ENCODE data around the gene UFD1. TPM values are rescaled to one million over a fixed set of nuclear protein-coding genes. Genes with fewer than 3 reads are reported as not detected.

UFD1 gene
- total and polyA plus RNA-seq, 11 donors = 28.7 to 80.5 (median 43.0) TPM

DNA sequence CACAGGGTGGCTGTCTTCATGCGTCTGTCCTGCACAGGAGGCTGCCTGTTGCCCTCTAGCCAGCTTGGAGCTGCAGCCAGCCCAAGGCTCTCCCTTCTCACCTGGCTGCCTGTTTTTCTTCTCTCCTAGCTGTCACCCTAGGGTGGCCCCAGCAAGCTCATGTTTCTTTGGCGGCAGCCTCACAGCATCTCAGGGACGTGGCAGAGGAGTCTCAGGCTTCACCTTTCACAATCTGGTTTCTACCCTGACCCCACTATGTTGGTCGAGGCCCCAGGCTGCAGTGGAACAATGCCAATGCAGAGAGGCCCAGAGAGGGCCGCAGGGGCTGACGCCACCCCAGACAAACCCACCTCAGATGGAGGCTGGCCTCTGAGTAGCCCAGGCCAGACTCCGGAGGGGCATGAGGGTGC, 47.7 kb upstream of the UFD1 start:
- ATAC-seq (no peak), DNase-seq (no peak)
- Histone ChIP-seq H3K27me3 (peaks cover 9 to 35% (median 20%) of the 10 kb centered on the region in 9 donors), H3K4me1 (peaks cover 5 to 63% (median 32%) of the 10 kb centered on the region in 12 donors), H3K4me3 (no peak overlapping the region), H3K36me3 (peaks cover 0 to 7% (median 0%) of the 10 kb centered on the region in 9 donors), H3K27ac (peak overlapping the region in 7 of 12 donors; percentile 5 to 97 (median 26)), H3K9me3 (no peaks in the 10 kb centered on the region)
- intact Hi-C loops (cut with DNase I) = loop anchor here in 6 of 10 donors (2.0 to 10.0 kb wide), 3 partner anchors 40 to 98 kb away; no protein-coding TSS in a partner anchor
- 87 to 92% (median 89%) methylated on average over 4 to 7 of the region's 7 CpGs for WGBS, 4 donors
- TF ChIP-seq, protein P1, sequence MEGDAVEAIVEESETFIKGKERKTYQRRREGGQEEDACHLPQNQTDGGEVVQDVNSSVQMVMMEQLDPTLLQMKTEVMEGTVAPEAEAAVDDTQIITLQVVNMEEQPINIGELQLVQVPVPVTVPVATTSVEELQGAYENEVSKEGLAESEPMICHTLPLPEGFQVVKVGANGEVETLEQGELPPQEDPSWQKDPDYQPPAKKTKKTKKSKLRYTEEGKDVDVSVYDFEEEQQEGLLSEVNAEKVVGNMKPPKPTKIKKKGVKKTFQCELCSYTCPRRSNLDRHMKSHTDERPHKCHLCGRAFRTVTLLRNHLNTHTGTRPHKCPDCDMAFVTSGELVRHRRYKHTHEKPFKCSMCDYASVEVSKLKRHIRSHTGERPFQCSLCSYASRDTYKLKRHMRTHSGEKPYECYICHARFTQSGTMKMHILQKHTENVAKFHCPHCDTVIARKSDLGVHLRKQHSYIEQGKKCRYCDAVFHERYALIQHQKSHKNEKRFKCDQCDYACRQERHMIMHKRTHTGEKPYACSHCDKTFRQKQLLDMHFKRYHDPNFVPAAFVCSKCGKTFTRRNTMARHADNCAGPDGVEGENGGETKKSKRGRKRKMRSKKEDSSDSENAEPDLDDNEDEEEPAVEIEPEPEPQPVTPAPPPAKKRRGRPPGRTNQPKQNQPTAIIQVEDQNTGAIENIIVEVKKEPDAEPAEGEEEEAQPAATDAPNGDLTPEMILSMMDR (IDR thresholded peaks at IDR 0.05) = no peak
- no peak for TF ChIP-seq POLR2A (IDR thresholded peaks at IDR 0.05)

DNA sequence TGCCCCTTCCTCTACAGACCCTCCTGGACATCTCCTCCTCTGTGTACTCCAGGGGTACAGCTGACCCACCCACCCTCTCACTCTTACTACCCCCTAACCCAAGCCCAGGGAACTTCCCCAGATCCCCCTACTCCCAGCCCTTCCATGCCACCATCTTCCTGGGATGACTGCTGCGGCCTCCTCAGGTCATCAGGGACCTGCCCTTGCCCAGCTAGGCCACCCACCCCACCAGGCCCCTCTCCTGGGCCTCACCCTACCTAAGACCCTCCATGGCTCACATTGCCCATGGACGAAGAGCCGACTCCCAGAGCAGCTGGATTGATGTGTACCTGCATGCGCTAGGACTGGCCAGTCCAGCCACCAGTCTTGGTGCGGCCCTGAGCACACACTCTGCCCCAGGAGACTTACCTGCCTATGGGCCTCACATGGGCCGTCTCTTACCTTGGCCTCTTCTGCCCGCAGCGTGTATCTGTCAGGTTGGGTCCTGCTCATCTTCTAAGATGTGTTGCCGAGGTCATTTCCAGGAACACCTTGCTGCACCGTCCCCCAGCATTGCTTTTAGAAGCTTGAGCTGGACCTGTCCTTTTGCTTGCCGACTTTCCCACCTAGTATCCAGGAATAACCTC, 47.2 kb upstream of the UFD1 start:
- WGBS, 4 donors = 96 to 97% (median 96%) methylated on average over 11 of the region's 11 CpGs
- DNase-seq = no peak

DNA sequence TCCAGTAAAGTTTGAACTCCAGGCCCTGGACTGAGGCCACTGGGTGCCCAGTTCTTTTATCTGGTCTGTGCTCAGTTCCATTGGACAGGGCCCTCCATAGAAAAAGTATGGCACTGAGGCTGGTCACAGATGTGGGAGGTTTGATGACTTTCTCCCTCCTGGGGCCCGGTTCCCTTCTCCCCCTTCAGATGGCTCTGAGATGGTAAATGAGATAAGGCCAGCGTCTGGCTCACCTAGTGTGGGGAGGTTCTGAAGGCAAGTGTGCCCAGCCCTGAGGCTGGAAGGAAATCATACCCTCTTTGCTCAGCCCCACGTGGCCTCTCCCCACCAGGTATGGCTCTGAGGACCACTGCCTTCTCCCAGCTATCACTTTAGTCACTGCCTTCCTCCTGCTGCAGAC, 46.7 kb upstream of the UFD1 start:
- H3K9me3 ChIP-seq = no peaks in the 10 kb centered on the region
- no peak for TF ChIP-seq POLR2A (IDR thresholded peaks at IDR 0.05)
- TF ChIP-seq, protein P1 (IDR thresholded peaks at IDR 0.05) = no peak
- 57 to 78% (median 60%) methylated on average over 3 of the region's 3 CpGs for WGBS, 4 donors
- peaks cover 9 to 35% (median 20%) of the 10 kb centered on the region in 9 donors for H3K27me3 ChIP-seq
- ATAC-seq (no peak), DNase-seq (no peak)
- H3K36me3 ChIP-seq = peaks cover 0 to 7% (median 0%) of the 10 kb centered on the region in 9 donors
- H3K4me3 ChIP-seq = peak overlapping the region in 2 of 12 donors; percentile 70 to 80
- peaks cover 5 to 64% (median 32%) of the 10 kb centered on the region in 12 donors for H3K4me1 ChIP-seq
- H3K27ac ChIP-seq = peak overlapping the region; percentile 77 to 98 (median 90)
- intact Hi-C loops (cut with DNase I) = loop anchor here in 7 of 10 donors (2.0 to 10.0 kb wide), 6 partner anchors 41 to 99 kb away; no protein-coding TSS in a partner anchor

More for the DNA sequence above, 47.2 kb upstream of the UFD1 start:
- intact Hi-C loops (cut with DNase I) = loop anchor here in 6 of 10 donors (2.0 to 10.0 kb wide), 3 partner anchors 41 to 99 kb away; no protein-coding TSS in a partner anchor
- peak overlapping the region; percentile 77 to 98 (median 90) for H3K27ac ChIP-seq
- peaks cover 5 to 64% (median 32%) of the 10 kb centered on the region in 12 donors for H3K4me1 ChIP-seq
- ATAC-seq = no peak
- no peak for TF ChIP-seq POLR2A (IDR thresholded peaks at IDR 0.05)
- TF ChIP-seq, protein P1 (IDR thresholded peaks at IDR 0.05) = no peak
- no peak overlapping the region for H3K4me3 ChIP-seq
- H3K9me3 ChIP-seq = no peaks in the 10 kb centered on the region
- peaks cover 0 to 7% (median 0%) of the 10 kb centered on the region in 9 donors for H3K36me3 ChIP-seq
- peaks cover 9 to 35% (median 20%) of the 10 kb centered on the region in 9 donors for H3K27me3 ChIP-seq

DNA sequence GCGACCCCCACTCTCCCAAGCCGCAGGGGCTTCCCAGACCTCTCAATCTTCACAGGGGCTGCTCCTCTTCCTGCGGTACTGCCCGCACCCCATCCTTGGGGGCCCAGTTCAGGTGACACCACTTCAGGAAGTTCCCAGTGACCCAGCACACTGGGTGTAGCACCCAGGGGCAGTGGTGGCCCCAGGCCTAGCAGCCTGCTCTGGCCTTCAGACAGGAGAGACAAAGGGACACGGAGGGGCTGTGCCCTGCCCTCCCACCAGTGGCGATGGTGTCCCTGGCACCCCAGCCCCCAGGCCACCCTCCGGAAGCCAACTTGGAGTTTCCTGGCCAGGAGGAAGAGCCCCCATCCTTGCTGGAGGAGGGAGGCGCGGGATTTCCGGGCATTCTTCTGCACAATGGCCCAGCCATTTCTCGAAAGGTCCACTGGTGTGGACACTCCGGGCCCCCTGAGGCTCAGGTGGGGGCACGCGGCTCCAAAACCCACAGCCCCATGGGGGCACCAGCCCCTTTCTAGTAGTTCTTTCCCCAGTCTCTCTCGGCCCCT, 46.2 kb upstream of the UFD1 start:
- Histone ChIP-seq H3K4me3 (peak overlapping the region; percentile 16 to 80 (median 62)), H3K4me1 (peaks cover 5 to 64% (median 32%) of the 10 kb centered on the region in 12 donors), H3K27ac (peak overlapping the region; percentile 77 to 98 (median 90)), H3K9me3 (no peaks in the 10 kb centered on the region), H3K36me3 (peaks cover 0 to 7% (median 0%) of the 10 kb centered on the region in 9 donors), H3K27me3 (peaks cover 9 to 35% (median 20%) of the 10 kb centered on the region in 9 donors)
- TF ChIP-seq, protein P1 (IDR thresholded peaks at IDR 0.05) = no peak
- TF ChIP-seq POLR2A (IDR thresholded peaks at IDR 0.05) = no peak
- WGBS, 4 donors = 62 to 78% (median 74%) methylated on average over 13 to 15 of the region's 15 CpGs
- ATAC-seq = peak in 3 of 4 donors; percentile 29 to 57 (median 49)
- DNase-seq = peak in 3 of 5 donors; percentile 66 to 72 (median 71)
- intact Hi-C loops (cut with DNase I) = loop anchor here in 7 of 10 donors (2.0 to 10.0 kb wide), 5 partner anchors 42 to 100 kb away; no protein-coding TSS in a partner anchor
